HepG2 (cell line): ENCODE measurements around the gene MITF. TPM values are rescaled to one million over a fixed set of nuclear protein-coding genes. Genes with fewer than 3 reads are reported as not detected.

ENCODE experiments used
- ATAC-seq: fragments of 200-7000 bp; cut with Tn5 transposase; 3 replicates; pipeline ENCODE4 v1.9.1; 2020; ENCODE audit warnings: mild to moderate bottlenecking, moderate library complexity
- BruUV-seq: library from RNA; stranded (reverse); fragments of 400-500 nt; replicated peaks from 2 replicates; lab custom pipeline; 2021; lab: Mats Ljungman, UMichigan
- CTCF ChIA-PET: fragments of 300-600 bp; formaldehyde crosslinking; extraction: SDS; loops from one replicate; lab custom pipeline; 2021; ENCODE audit warnings: low total read pairs, inconsistent platforms, low intra/inter-chr PET ratio; lab: Yijun Ruan, JAX
- POLR2A ChIA-PET: fragments of 350-600 bp; sonication (Branson Sonifier 250); formaldehyde crosslinking; loops from one replicate; lab custom pipeline; 2020; ENCODE audit warnings: antibody characterized with exemption, inconsistent platforms; lab: Yijun Ruan, JAX
- DNase-seq: peaks from one replicate; pipeline ENCODE4 v3.0.0-alpha.2; 2015; ENCODE audit warnings: low spot score
- FAIRE-seq: peaks from 3 replicates; lab custom pipeline; 2011; peaks lifted over from hg19 to GRCh38; lab: Jason Lieb, UNC
- H2AFZ ChIP-seq: one replicate; pipeline ENCODE4 v1.6.1; 2011; ENCODE audit warnings: low read length, inconsistent platforms
- H3K27ac ChIP-seq: fragments of 300-600 bp; 3 replicates; pipeline ENCODE4 v1.8.0; 2011; ENCODE audit warnings: mixed run types, mild to moderate bottlenecking, mixed read lengths, low read length, inconsistent platforms; ENCODE audit not compliant: insufficient read depth; ENCODE audit errors: extremely low read length
- H3K27me3 ChIP-seq, 2 experiments: fragments of 200-600 bp in 1 of 2; 2 replicates in 1 of 2; 3 replicates in 1 of 2; pipeline versions ENCODE4 v1.6.0 to v1.8.0; 2011; ENCODE audit warnings: low read length in 2 of 2, mild to moderate bottlenecking in 2 of 2, moderate library complexity in 2 of 2, inconsistent platforms in 1 of 2; ENCODE audit not compliant: insufficient read depth in 2 of 2, control insufficient read depth in 1 of 2
- H3K36me3 ChIP-seq, 2 experiments: fragments of 200-600 bp in 1 of 2; replicated peaks in 1 of 2; 2 replicates in 1 of 2; 3 replicates in 1 of 2; pipeline versions ENCODE4 v1.5.1 to v1.8.0; 2011; ENCODE audit warnings: low read length in 2 of 2, inconsistent platforms in 1 of 2; ENCODE audit not compliant: insufficient read depth in 2 of 2, control insufficient read depth in 1 of 2
- H3K4me1 ChIP-seq: 2 replicates; pipeline ENCODE4 v1.5.1; 2012; ENCODE audit warnings: low read length, inconsistent platforms; ENCODE audit not compliant: insufficient read depth
- H3K4me2 ChIP-seq: 2 replicates; pipeline ENCODE4 v1.6.0; 2011; ENCODE audit warnings: low read depth, low read length, inconsistent platforms
- H3K4me3 ChIP-seq, 3 experiments: fragments of 200-600 bp in 1 of 3; sonication (generic), shearing (Covaris generic) in 1 of 3; replicated peaks in 1 of 3; 2 replicates each; pipeline ENCODE4 v1.5.1; 2011 to 2016; ENCODE audit warnings: low read length in 3 of 3, inconsistent platforms in 2 of 3, low read depth in 2 of 3, mild to moderate bottlenecking in 2 of 3, control low read depth in 1 of 3, mixed read lengths in 1 of 3; ENCODE audit not compliant: insufficient read depth in 1 of 3
- H3K79me2 ChIP-seq: one replicate; pipeline ENCODE4 v1.6.1; 2011; ENCODE audit warnings: low read length, inconsistent platforms; ENCODE audit not compliant: insufficient read depth
- H3K9ac ChIP-seq: 2 replicates; pipeline ENCODE4 v1.6.0; 2011; ENCODE audit warnings: mild to moderate bottlenecking, low read depth, low read length, inconsistent platforms; ENCODE audit not compliant: insufficient read depth
- H3K9me3 ChIP-seq: 2 replicates; pipeline ENCODE4 v1.5.1; 2012; ENCODE audit warnings: mild to moderate bottlenecking, low read length
- H4K20me1 ChIP-seq: 2 replicates; pipeline ENCODE4 v1.6.0; 2011; ENCODE audit warnings: inconsistent platforms, mild to moderate bottlenecking, low read length, moderate library complexity; ENCODE audit not compliant: insufficient read depth
- ATF2 ChIP-seq: sonication (generic); formaldehyde crosslinking; IDR thresholded peaks from 2 replicates; pipeline ENCODE4 v1.4.0; 2020; ENCODE audit warnings: missing genetic modification reagents
- DRAP1 ChIP-seq: IDR thresholded peaks from 2 replicates; pipeline ENCODE4 v1.6.1; 2016; ENCODE audit warnings: missing genetic modification reagents, missing compliant biosample characterization
- ESRRA ChIP-seq: sonication (generic); formaldehyde crosslinking; IDR thresholded peaks from 2 replicates; pipeline ENCODE4 v1.5.1; 2020; ENCODE audit warnings: mild to moderate bottlenecking, low read depth, missing genetic modification reagents
- PHF5A ChIP-seq: IDR thresholded peaks from one replicate; pipeline ENCODE4 v1.6.1; 2018; ENCODE audit warnings: low read depth, missing genetic modification reagents; ENCODE audit not compliant: unreplicated experiment
- YEATS4 ChIP-seq: sonication (generic); formaldehyde crosslinking; IDR thresholded peaks from 2 replicates; pipeline ENCODE4 v1.4.0; 2020; ENCODE audit warnings: missing genetic modification reagents, borderline replicate concordance
- ZC3H4 ChIP-seq: sonication (generic); formaldehyde crosslinking; IDR thresholded peaks from 2 replicates; pipeline ENCODE4 v1.4.0; 2020; ENCODE audit warnings: missing genetic modification reagents, borderline replicate concordance
- ZNF460 ChIP-seq: sonication (generic); formaldehyde crosslinking; IDR thresholded peaks from 2 replicates; pipeline ENCODE4 v1.5.1; 2020; ENCODE audit warnings: missing genetic modification reagents, mild to moderate bottlenecking, borderline replicate concordance
- ZNF782 ChIP-seq: sonication (generic); formaldehyde crosslinking; IDR thresholded peaks from 2 replicates; pipeline ENCODE4 v1.4.0; 2020; ENCODE audit warnings: missing genetic modification reagents, mild to moderate bottlenecking, borderline replicate concordance
- WGBS: methylation state at CpG from one replicate; pipeline ENCODE4 v1.1.6; 2017; ENCODE audit warnings: low lambda C conversion rate; 5-methylcytosine and 5-hydroxymethylcytosine counted together
- in situ Hi-C: cut with HindIII; loops from 2 replicates; pipeline ENCODE4 v1.10.0; 2017; ENCODE audit warnings: low pct_unique_long_range_greater_than_20kb; ENCODE audit not compliant: extremely low pct_ligation_motif_present
- intact Hi-C: fragments of 100-400 bp; cut with micrococcal nuclease; formaldehyde crosslinking; loops from one replicate; pipeline ENCODE4 v1.10.0; 2022; ENCODE audit not compliant: unreplicated experiment
- polyA plus RNA-seq, 8 experiments: library from polyadenylated mRNA; depleted of rRNA in 3 of 8; stranded (reverse) in 7 of 8; unstranded in 1 of 8; fragments of >200 nt; fragmentation: Illumina TruSeq in 4 of 8; extraction: Trizol in 4 of 8; gene quantifications; 2 replicates each; pipeline versions ENCODE4 v1.2.1 to v1.2.3, GENCODE V29; 2011 to 2016; ENCODE audit warnings: low read depth in 4 of 8, missing spikeins in 1 of 8, mixed read lengths in 1 of 8; ENCODE audit not compliant: insufficient read depth in 1 of 8
- total RNA-seq, 5 experiments: library from RNA; depleted of rRNA; stranded (reverse); fragments of >200 nt; fragmentation: Illumina TruSeq; extraction: Trizol; gene quantifications; 2 replicates each; pipeline ENCODE4 v1.2.3, GENCODE V29; 2016; ENCODE audit warnings: low read depth in 1 of 5

MITF gene
- total and polyA plus RNA-seq, 2 of the 13 experiments (the other 11 are each of a cell fraction or from before 2014, with no cell fraction given): 0.12 to 0.38 TPM

GRCh38 chr3:69738859-69739203 is 433 bp upstream of the MITF start:
- FAIRE-seq: no peak
- TF ChIP-seq ATF2: no peak
- no peak for TF ChIP-seq PHF5A (CRISPR knock-in tag)
- no peak for TF ChIP-seq DRAP1 (CRISPR knock-in tag)
- TF ChIP-seq ZNF460 (CRISPR knock-in tag): no peak
- 0 out of 2 replicates have a peak, but pooled peaks have one; percentile 4 for TF ChIP-seq YEATS4
- 0 out of 2 replicates have a peak, but pooled peaks have one; percentile 9 for TF ChIP-seq ESRRA (CRISPR knock-in tag)
- TF ChIP-seq ZC3H4 (CRISPR knock-in tag): no peak
- TF ChIP-seq ZNF782 (CRISPR knock-in tag): no peak
- Histone ChIP-seq H4K20me1 (no peaks in the 10 kb centered on the region), H3K4me2 (peak overlapping the region; percentile 89), H3K79me2 (no peaks in the 10 kb centered on the region), H2AFZ (peak overlapping the region; percentile 59), H3K27ac (no peak overlapping the region), H3K9ac (no peak overlapping the region; the same call in 1 of the 2 replicates), H3K9me3 (no peaks in the 10 kb centered on the region), H3K27me3 (peaks cover 0 to 23% of the 10 kb centered on the region in 2 experiments; a peak in 3 of 5 replicates), H3K4me1 (peaks cover 17% of the 10 kb centered on the region), H3K36me3 (no peaks in the 10 kb centered on the region), H3K4me3 (peak overlapping the region; percentile 47 to 79 (median 66))
- CTCF ChIA-PET: no interaction called here
- BruUV-seq: no TSS peak
- WGBS: 7% methylated on average over 12 of the region's 12 CpGs
- DNase-seq: no peak
- no peak for ATAC-seq
- in situ Hi-C loops (no loop called here), intact Hi-C loops (no loop called here)
- POLR2A ChIA-PET: no interaction called here
